K562 (cell line): Measurements from ENCODE around the gene UNKL. TPM values are rescaled to one million over a fixed set of nuclear protein-coding genes. Genes with fewer than 3 reads are reported as not detected.

Experiments used
- BACH1 ChIP-seq: fragments of 200-800 bp; sonication (Bioruptor generic); IDR thresholded peaks from 2 replicates; pipeline ENCODE4 v1.6.1; 2016; ENCODE audit warnings: missing genetic modification characterization, missing compliant biosample characterization
- BRF2 ChIP-seq: IDR thresholded peaks from 3 replicates; pipeline ENCODE4 v1.6.1; 2011; ENCODE audit warnings: borderline replicate concordance, mild to moderate bottlenecking; ENCODE audit not compliant: insufficient read length, insufficient read depth
- E2F5 ChIP-seq: sonication (generic); formaldehyde crosslinking; IDR thresholded peaks from 2 replicates; pipeline ENCODE4 v1.8.0; 2022; ENCODE audit warnings: mild to moderate bottlenecking, missing genetic modification reagents
- KAT8 ChIP-seq: fragments of 450-650 bp; IDR thresholded peaks from 2 replicates; pipeline ENCODE4 v1.6.1; 2016; ENCODE audit warnings: low read depth, mild to moderate bottlenecking
- KDM1A ChIP-seq, 2 experiments: fragments of 450-650 bp; IDR thresholded peaks; 2 replicates each; pipeline ENCODE4 v1.6.1; 2016; ENCODE audit warnings: mild to moderate bottlenecking in 2 of 2
- MYNN ChIP-seq, 2 experiments: sonication (generic); formaldehyde crosslinking in 1 of 2; IDR thresholded peaks; 2 replicates each; pipeline versions ENCODE4 v1.5.0 to v1.6.1; 2016 to 2020; ENCODE audit warnings: antibody characterized with exemption in 1 of 2, missing genetic modification reagents in 1 of 2
- NFIC ChIP-seq: fragments of 450-650 bp; IDR thresholded peaks from 2 replicates; pipeline ENCODE4 v1.6.1; 2017; ENCODE audit warnings: mild to moderate bottlenecking, inconsistent platforms
- POLR2H ChIP-seq: IDR thresholded peaks from 2 replicates; pipeline ENCODE4 v1.6.1; 2016; ENCODE audit warnings: missing genetic modification characterization, low read depth, mild to moderate bottlenecking, control low read depth, missing compliant biosample characterization, moderate library complexity
- STAT5B ChIP-seq: fragments of 250-450 bp; sonication (Bioruptor Pico); IDR thresholded peaks from 2 replicates; pipeline ENCODE4 v1.8.0; 2021; ENCODE audit warnings: mild to moderate bottlenecking, inconsistent platforms
- TEAD4 ChIP-seq, 2 experiments: sonication (generic) in 1 of 2; formaldehyde crosslinking in 1 of 2; IDR thresholded peaks; 2 replicates each; pipeline versions ENCODE4 v1.6.1 to v1.8.0; 2012 to 2022; ENCODE audit warnings: borderline replicate concordance in 1 of 2, inconsistent platforms in 1 of 2, low read length in 1 of 2, mild to moderate bottlenecking in 1 of 2, missing genetic modification reagents in 1 of 2
- UBTF ChIP-seq, 2 experiments: IDR thresholded peaks; 2 replicates each; pipeline ENCODE4 v1.6.1; 2012; ENCODE audit warnings: improper control_type of control experiment in 2 of 2, low read depth in 2 of 2, low read length in 2 of 2, borderline replicate concordance in 1 of 2
- XRCC5 ChIP-seq: fragments of 200-400 bp; formaldehyde crosslinking; IDR thresholded peaks from 2 replicates; pipeline ENCODE4 v1.6.1; 2017; ENCODE audit warnings: low read depth, mild to moderate bottlenecking, low read length
- ZBTB12 ChIP-seq: fragments of 250-450 bp; sonication (Bioruptor Pico); IDR thresholded peaks from 2 replicates; pipeline ENCODE4 v1.4.0; 2020
- ZNF79 ChIP-seq: fragments of 250-450 bp; sonication (Bioruptor Pico); IDR thresholded peaks from 2 replicates; pipeline ENCODE4 v1.4.0; 2020; ENCODE audit warnings: low read depth, mild to moderate bottlenecking, moderate library complexity
- polyA plus RNA-seq, 8 experiments: library from polyadenylated mRNA; depleted of rRNA in 4 of 8; stranded (reverse) in 5 of 8; unstranded in 3 of 8; fragments of >200 nt; fragmentation: Nextera tagmentation in 2 of 8; fragmentation: Illumina TruSeq in 1 of 8; extraction: Ambion mirVana in 2 of 8; extraction: Trizol in 1 of 8; gene quantifications; 2 replicates each; pipeline versions ENCODE4 v1.2.1 to v1.2.3, GENCODE V29; 2011 to 2014; ENCODE audit warnings: inconsistent platforms in 1 of 8, missing spikeins in 1 of 8
- total RNA-seq, 7 experiments: library from RNA; depleted of rRNA in 6 of 7; stranded (reverse); fragments of >200 nt in 6 of 7; fragmentation: Illumina TruSeq in 2 of 7; extraction: Trizol in 2 of 7; gene quantifications; 2 replicates each; pipeline versions ENCODE4 v1.2.1 to v1.2.3, GENCODE V29; 2011 to 2021; ENCODE audit warnings: low replicate concordance in 1 of 7
- TF ChIP-seq, protein P1 (sequence below): fragments of 250-450 bp; sonication (Bioruptor Pico); IDR thresholded peaks from 2 replicates; pipeline ENCODE4 v1.9.0; 2021; ENCODE audit warnings: mild to moderate bottlenecking, inconsistent platforms
- TF ChIP-seq, protein P2 (sequence below), 2 experiments: fragments of 200-800 bp in 1 of 2; sonication (Bioruptor generic) in 1 of 2; sonication (generic) in 1 of 2; formaldehyde crosslinking in 1 of 2; IDR thresholded peaks in 1 of 2; conservative IDR thresholded peaks in 1 of 2; 2 replicates each; pipeline versions ENCODE4 v1.5.0 to v1.6.1; 2016 to 2020; ENCODE audit warnings: missing compliant biosample characterization in 1 of 2, missing genetic modification characterization in 1 of 2, missing genetic modification reagents in 1 of 2

The UNKL gene
- total and polyA plus RNA-seq, 9 of the 15 experiments (the other 6 are each of a cell fraction or from before 2014, with no cell fraction given): 0.37 to 30.2 (median 5.1) TPM

DNA sequence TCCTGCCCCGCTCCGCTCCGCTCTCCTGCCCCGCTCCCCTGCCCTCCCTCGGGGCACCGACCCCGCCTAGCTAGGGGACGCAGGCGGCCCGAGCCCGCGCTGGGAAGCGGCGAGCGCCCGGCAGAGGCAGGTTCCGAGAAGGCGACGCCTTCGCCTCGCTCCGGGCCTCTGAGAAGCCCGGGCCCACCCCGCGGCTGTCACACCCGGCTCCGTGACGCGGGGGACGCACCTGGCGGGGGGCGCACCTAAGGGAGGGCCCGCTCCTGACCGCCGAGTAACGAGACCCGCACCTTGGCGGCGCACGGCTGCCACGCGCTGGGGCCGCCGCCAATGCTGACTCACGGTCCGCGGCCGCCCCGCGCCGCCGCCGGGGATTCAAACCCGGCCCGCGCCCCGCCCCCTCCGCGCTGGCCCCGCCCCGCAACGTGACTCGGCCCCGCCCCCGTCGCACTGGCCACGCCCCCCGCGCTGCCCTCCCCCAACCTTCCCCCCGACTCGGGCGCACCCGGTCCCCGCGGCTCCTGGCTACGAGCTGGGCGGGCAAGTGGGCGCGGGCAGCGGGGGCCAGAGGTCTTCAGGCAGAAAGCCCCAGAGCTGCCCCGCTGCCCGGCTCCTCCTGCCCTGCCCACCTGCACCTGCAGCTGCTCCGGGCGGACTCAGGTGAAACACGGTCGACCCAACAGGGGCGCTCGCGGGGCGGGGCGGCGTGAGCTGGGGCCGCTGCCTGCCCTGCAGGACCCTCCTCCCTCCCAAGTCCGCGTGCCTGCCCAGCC, 35.0 kb downstream of the UNKL start (continued):
- TF ChIP-seq UBTF (IDR thresholded peaks at IDR 0.05; ENCODE audit: borderline replicate concordance in 1 of 2, low read depth in 2 of 2, low read length in 2 of 2): no peak
- TF ChIP-seq, protein P1, sequence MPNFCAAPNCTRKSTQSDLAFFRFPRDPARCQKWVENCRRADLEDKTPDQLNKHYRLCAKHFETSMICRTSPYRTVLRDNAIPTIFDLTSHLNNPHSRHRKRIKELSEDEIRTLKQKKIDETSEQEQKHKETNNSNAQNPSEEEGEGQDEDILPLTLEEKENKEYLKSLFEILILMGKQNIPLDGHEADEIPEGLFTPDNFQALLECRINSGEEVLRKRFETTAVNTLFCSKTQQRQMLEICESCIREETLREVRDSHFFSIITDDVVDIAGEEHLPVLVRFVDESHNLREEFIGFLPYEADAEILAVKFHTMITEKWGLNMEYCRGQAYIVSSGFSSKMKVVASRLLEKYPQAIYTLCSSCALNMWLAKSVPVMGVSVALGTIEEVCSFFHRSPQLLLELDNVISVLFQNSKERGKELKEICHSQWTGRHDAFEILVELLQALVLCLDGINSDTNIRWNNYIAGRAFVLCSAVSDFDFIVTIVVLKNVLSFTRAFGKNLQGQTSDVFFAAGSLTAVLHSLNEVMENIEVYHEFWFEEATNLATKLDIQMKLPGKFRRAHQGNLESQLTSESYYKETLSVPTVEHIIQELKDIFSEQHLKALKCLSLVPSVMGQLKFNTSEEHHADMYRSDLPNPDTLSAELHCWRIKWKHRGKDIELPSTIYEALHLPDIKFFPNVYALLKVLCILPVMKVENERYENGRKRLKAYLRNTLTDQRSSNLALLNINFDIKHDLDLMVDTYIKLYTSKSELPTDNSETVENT: peak; percentile 91
- no peak for TF ChIP-seq KAT8
- no peak for TF ChIP-seq TEAD4 (IDR thresholded peaks at IDR 0.05; ENCODE audit: low read length)
- no peak for TF ChIP-seq TEAD4 (CRISPR knock-in tag; IDR thresholded peaks at IDR 0.05; ENCODE audit: borderline replicate concordance)
- TF ChIP-seq BACH1 (tag): peak; percentile 98
- TF ChIP-seq ZNF79 (CRISPR knock-in tag): no peak
- TF ChIP-seq ZBTB12 (CRISPR knock-in tag): no peak
- peak; percentile 3; the same call in 1 of the 2 replicates for TF ChIP-seq NFIC
- no peak for TF ChIP-seq KDM1A (IDR thresholded peaks at IDR 0.05)
- no peak for TF ChIP-seq BRF2
- no peak for TF ChIP-seq POLR2H (tag)
- TF ChIP-seq, protein P2, sequence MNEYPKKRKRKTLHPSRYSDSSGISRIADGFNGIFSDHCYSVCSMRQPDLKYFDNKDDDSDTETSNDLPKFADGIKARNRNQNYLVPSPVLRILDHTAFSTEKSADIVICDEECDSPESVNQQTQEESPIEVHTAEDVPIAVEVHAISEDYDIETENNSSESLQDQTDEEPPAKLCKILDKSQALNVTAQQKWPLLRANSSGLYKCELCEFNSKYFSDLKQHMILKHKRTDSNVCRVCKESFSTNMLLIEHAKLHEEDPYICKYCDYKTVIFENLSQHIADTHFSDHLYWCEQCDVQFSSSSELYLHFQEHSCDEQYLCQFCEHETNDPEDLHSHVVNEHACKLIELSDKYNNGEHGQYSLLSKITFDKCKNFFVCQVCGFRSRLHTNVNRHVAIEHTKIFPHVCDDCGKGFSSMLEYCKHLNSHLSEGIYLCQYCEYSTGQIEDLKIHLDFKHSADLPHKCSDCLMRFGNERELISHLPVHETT (CRISPR knock-in tag; conservative IDR thresholded peaks at IDR 0.05 in 1 of 2, IDR thresholded peaks at IDR 0.05 in 1 of 2): peak in 1 of 2 experiments; percentile 61; a peak in 2 of 4 replicates
- no peak for TF ChIP-seq E2F5 (CRISPR knock-in tag)
- peak; percentile 33; the same call in 1 of the 2 replicates for TF ChIP-seq XRCC5
- no peak for TF ChIP-seq STAT5B
- TF ChIP-seq MYNN (IDR thresholded peaks at IDR 0.05): no peak
- TF ChIP-seq MYNN (CRISPR knock-in tag; IDR thresholded peaks at IDR 0.05): no peak
